ENCODE data around the gene CARD11.

The CARD11 gene

GRCh38 chr7:3009086-3009485 is 34.6 kb downstream of the CARD11 start:
- no peak for DNase-seq (ENCODE audit: low read depth)

DNA sequence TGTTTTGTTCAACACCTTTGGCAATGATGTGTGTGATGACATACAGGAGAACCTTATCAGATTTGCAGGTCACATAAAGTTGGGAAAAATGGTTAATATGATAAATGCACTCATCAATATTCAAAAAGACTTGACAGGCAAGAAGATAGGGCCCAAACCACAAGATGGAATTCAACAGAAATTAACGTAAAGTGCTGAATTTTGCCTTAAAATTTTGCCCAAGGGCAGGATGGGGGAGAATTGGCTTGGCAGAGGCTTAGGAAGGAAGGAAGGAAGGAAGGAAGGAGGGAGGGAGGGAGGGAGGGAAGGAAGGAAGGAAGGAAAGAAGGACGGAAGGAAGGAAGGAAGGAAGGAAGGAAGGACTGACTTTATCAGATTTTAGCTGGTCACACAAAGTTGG is 35.3 kb downstream of the CARD11 start:
- DNase-seq (ENCODE audit: low read depth), result no peak
- TF ChIP-seq, protein P1, sequence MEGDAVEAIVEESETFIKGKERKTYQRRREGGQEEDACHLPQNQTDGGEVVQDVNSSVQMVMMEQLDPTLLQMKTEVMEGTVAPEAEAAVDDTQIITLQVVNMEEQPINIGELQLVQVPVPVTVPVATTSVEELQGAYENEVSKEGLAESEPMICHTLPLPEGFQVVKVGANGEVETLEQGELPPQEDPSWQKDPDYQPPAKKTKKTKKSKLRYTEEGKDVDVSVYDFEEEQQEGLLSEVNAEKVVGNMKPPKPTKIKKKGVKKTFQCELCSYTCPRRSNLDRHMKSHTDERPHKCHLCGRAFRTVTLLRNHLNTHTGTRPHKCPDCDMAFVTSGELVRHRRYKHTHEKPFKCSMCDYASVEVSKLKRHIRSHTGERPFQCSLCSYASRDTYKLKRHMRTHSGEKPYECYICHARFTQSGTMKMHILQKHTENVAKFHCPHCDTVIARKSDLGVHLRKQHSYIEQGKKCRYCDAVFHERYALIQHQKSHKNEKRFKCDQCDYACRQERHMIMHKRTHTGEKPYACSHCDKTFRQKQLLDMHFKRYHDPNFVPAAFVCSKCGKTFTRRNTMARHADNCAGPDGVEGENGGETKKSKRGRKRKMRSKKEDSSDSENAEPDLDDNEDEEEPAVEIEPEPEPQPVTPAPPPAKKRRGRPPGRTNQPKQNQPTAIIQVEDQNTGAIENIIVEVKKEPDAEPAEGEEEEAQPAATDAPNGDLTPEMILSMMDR (conservative IDR thresholded peaks at IDR 0.05; ENCODE audit: low read depth, low read length), result no peak

More at GRCh38 chr7:3009086-3009485, 34.6 kb downstream of the CARD11 start:
- H3K4me3 ChIP-seq (ENCODE audit: low read length), result no peak overlapping the region
- TF ChIP-seq, protein P1 (conservative IDR thresholded peaks at IDR 0.05; ENCODE audit: low read depth, low read length), result no peak

GRCh38 chr7:3007696-3008095 is 36.0 kb downstream of the CARD11 start:
- TF ChIP-seq, protein P1 (conservative IDR thresholded peaks at IDR 0.05; ENCODE audit: low read depth, low read length), result no peak
- no peak overlapping the region for H3K4me3 ChIP-seq (ENCODE audit: low read length)
- DNase-seq (ENCODE audit: low read depth), result no peak

More for the DNA sequence above, 35.3 kb downstream of the CARD11 start:
- no peak overlapping the region for H3K4me3 ChIP-seq (ENCODE audit: low read length)

DNA sequence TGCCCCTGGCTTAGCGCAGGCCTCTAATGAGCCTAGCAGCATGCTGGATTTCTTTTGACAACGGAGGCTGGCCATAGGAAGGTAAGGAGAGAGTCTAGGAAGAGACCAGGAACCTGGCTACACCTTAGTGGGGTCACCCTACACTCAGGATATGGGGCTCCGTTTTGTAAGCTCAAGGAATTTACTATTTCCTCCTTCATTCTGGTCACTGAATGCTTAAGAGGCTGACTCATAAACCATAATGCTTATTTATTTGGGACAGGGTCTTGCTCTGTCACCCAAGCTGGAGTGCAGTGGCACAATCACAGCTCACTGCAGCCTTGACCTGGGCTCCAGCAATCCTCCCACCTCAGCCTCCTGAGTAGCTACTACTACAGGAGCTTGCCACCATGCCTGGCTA is 38.4 kb downstream of the CARD11 start:
- no peak overlapping the region for H3K4me3 ChIP-seq (ENCODE audit: low read length)
- TF ChIP-seq, protein P1 (conservative IDR thresholded peaks at IDR 0.05; ENCODE audit: low read depth, low read length), result no peak
- no peak for DNase-seq (ENCODE audit: low read depth)

DNA sequence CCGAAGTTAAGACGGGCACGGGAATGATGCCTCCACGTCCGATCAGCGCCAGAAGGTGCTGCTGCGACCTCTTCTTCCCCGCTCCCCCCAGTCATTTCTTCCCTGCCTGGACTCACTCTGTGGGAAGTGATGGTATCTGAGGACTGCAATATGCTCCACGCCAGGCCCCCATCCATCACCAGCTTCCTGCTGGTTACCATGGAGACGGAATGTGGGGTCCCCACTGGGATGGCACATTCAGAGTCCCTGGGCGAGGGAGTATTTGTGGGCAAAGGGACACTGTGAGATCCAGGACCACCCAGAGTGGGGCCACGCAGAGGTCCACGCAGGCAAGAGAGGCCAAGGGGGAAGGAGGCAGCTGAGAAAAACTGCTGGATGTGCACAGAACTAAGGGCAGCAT is 39.7 kb downstream of the CARD11 start:
- no peak overlapping the region for H3K4me3 ChIP-seq (ENCODE audit: low read length)
- no peak for DNase-seq (ENCODE audit: low read depth)
- TF ChIP-seq, protein P1 (conservative IDR thresholded peaks at IDR 0.05; ENCODE audit: low read depth, low read length), result no peak

GRCh38 chr7:3002631-3003030 is 41.0 kb downstream of the CARD11 start:
- no peak for DNase-seq (ENCODE audit: low read depth)
- TF ChIP-seq, protein P1 (conservative IDR thresholded peaks at IDR 0.05; ENCODE audit: low read depth, low read length), result no peak
- H3K4me3 ChIP-seq (ENCODE audit: low read length), result no peak overlapping the region

GRCh38 chr7:3000566-3000965 is 43.1 kb downstream of the CARD11 start:
- H3K4me3 ChIP-seq (ENCODE audit: low read length), result no peak overlapping the region
- TF ChIP-seq, protein P1 (conservative IDR thresholded peaks at IDR 0.05; ENCODE audit: low read depth, low read length), result no peak
- DNase-seq (ENCODE audit: low read depth), result no peak
